Breast epithelium (tissue), 4 donors: ENCODE measurements around the gene MAOA. TPM values are rescaled to one million over a fixed set of nuclear protein-coding genes. Genes with fewer than 3 reads are reported as not detected.
"Not testable (repeated sequence)": the region's sequence is repeated elsewhere in the genome, so short reads cannot be mapped to it uniquely, and the experiment has no call there.

ENCODE experiments used
- DNase-seq, 2 donors: peaks; one replicate each; pipeline ENCODE4 v3.0.0-alpha.2; 2019; ENCODE audit warnings: low spot score in 2 of 2
- H3K27ac ChIP-seq, 2 donors: fragments of 200-600 bp; sonication (generic) in 1 of 2; one replicate each; pipeline ENCODE4 v1.5.1; 2016 to 2019; ENCODE audit warnings: mild to moderate bottlenecking in 1 of 2
- H3K27me3 ChIP-seq, 2 donors: fragments of 200-600 bp; sonication (generic) in 1 of 2; one replicate each; pipeline versions ENCODE4 v1.5.1 to v1.6.0; 2017 to 2019; ENCODE audit warnings: control low read depth in 1 of 2, mild to moderate bottlenecking in 1 of 2
- H3K36me3 ChIP-seq: fragments of 200-600 bp; one replicate; pipeline ENCODE4 v1.5.1; 2019
- H3K4me1 ChIP-seq, 2 donors: fragments of 200-600 bp; sonication (generic); one replicate each; pipeline ENCODE4 v1.5.1; 2016 to 2019; ENCODE audit warnings: control low read depth in 1 of 2
- H3K4me3 ChIP-seq, 3 donors: fragments of 200-600 bp; sonication (generic); 1 replicate in 2 of 3; 2 replicates in 1 of 3; pipeline ENCODE4 v1.5.1; 2016 to 2019; ENCODE audit warnings: mild to moderate bottlenecking in 3 of 3, moderate library complexity in 2 of 3
- H3K9me3 ChIP-seq, 2 donors: fragments of 200-600 bp; sonication (generic) in 1 of 2; one replicate each; pipeline ENCODE4 v1.5.1; 2016 to 2019; ENCODE audit warnings: control low read depth in 1 of 2
- CTCF ChIP-seq, 3 donors: fragments of 450-650 bp; IDR thresholded peaks; one replicate each; pipeline ENCODE4 v1.5.1; 2016 to 2017; ENCODE audit warnings: antibody characterized with exemption in 3 of 3, mild to moderate bottlenecking in 3 of 3, moderate library complexity in 3 of 3
- POLR2A ChIP-seq: fragments of 450-650 bp; IDR thresholded peaks from one replicate; pipeline ENCODE4 v1.6.1; 2016; ENCODE audit warnings: antibody characterized with exemption, mild to moderate bottlenecking, moderate library complexity
- POLR2AphosphoS5 ChIP-seq, 3 donors: sonication (generic); formaldehyde crosslinking; IDR thresholded peaks; one replicate each; pipeline ENCODE4 v1.6.1; 2017; ENCODE audit warnings: antibody characterized with exemption in 3 of 3
- intact Hi-C: fragments of 100-400 bp; cut with DNase I; formaldehyde crosslinking; loops from one replicate; pipeline ENCODE4 v1.15.1; 2023; ENCODE audit warnings: low total_unique reads
- total RNA-seq, 3 donors: library from RNA; depleted of rRNA; stranded (reverse); fragments of >200 nt; gene quantifications; one replicate each; pipeline ENCODE4 v1.1.0, GENCODE V29; 2016

MAOA gene
- total RNA-seq, 3 donors from 2014 or later: 124 to 558 (median 128) TPM

- no peak overlapping the region for H3K4me3 ChIP-seq
- H3K4me1 ChIP-seq: no peaks in the 10 kb centered on the region
- H3K27ac ChIP-seq: no peak overlapping the region
- intact Hi-C loops: no loop called here
- no peaks in the 10 kb centered on the region for H3K36me3 ChIP-seq
- DNase-seq: no peak
- no peaks in the 10 kb centered on the region for H3K9me3 ChIP-seq
- peaks cover 0 to 11% of the 10 kb centered on the region in 2 donors for H3K27me3 ChIP-seq
- TF ChIP-seq CTCF (IDR thresholded peaks at IDR 0.05) (no peak), POLR2AphosphoS5 (IDR thresholded peaks at IDR 0.05) (no peak), POLR2A (no peak)
Observed at GRCh38 chrX:43666311-43666912, 10.3 kb downstream of the MAOA start.

GRCh38 chrX:43675965-43676628 is 20.0 kb downstream of the MAOA start:
- intact Hi-C loops: not testable (repeated sequence)

GRCh38 chrX:43676971-43677572 is 21.0 kb downstream of the MAOA start:
- Histone ChIP-seq H3K4me1 (no peaks in the 10 kb centered on the region), H3K36me3 (no peaks in the 10 kb centered on the region), H3K9me3 (no peaks in the 10 kb centered on the region), H3K27me3 (peaks cover 0 to 13% of the 10 kb centered on the region in 2 donors), H3K27ac (no peak overlapping the region), H3K4me3 (no peak overlapping the region)
- intact Hi-C loops: no loop called here
- TF ChIP-seq POLR2AphosphoS5 (IDR thresholded peaks at IDR 0.05) (no peak), POLR2A (no peak), CTCF (IDR thresholded peaks at IDR 0.05) (no peak)
- DNase-seq: no peak

More at GRCh38 chrX:43675965-43676628, 20.0 kb downstream of the MAOA start:
- DNase-seq, H3K9me3 ChIP-seq, H3K36me3 ChIP-seq, H3K4me3 ChIP-seq, H3K4me1 ChIP-seq, H3K27ac ChIP-seq: not testable (repeated sequence)
- H3K27me3 ChIP-seq: peaks cover 0 to 13% of the 10 kb centered on the region in 2 donors

- Histone ChIP-seq H3K4me3 (no peak overlapping the region), H3K9me3 (no peaks in the 10 kb centered on the region), H3K27ac (no peak overlapping the region), H3K4me1 (no peaks in the 10 kb centered on the region), H3K36me3 (no peaks in the 10 kb centered on the region), H3K27me3 (peaks cover 0 to 13% of the 10 kb centered on the region in 2 donors)
- TF ChIP-seq POLR2A (no peak), CTCF (IDR thresholded peaks at IDR 0.05) (no peak), POLR2AphosphoS5 (IDR thresholded peaks at IDR 0.05) (no peak)
- DNase-seq: no peak
- intact Hi-C loops: no loop called here
Observed at GRCh38 chrX:43677993-43678392, 21.9 kb downstream of the MAOA start.

GRCh38 chrX:43679058-43679457 is 23.0 kb downstream of the MAOA start:
- no peak overlapping the region for H3K27ac ChIP-seq
- no peak overlapping the region for H3K4me3 ChIP-seq
- H3K36me3 ChIP-seq: no peaks in the 10 kb centered on the region
- no peak for DNase-seq
- H3K4me1 ChIP-seq: no peaks in the 10 kb centered on the region
- H3K9me3 ChIP-seq: no peaks in the 10 kb centered on the region
- peaks cover 0 to 20% of the 10 kb centered on the region in 2 donors for H3K27me3 ChIP-seq
- TF ChIP-seq POLR2AphosphoS5 (IDR thresholded peaks at IDR 0.05) (no peak), POLR2A (no peak)
- intact Hi-C loops: no loop called here

GRCh38 chrX:43679778-43680177 is 23.7 kb downstream of the MAOA start:
- Histone ChIP-seq H3K9me3 (no peaks in the 10 kb centered on the region), H3K4me3 (no peak overlapping the region), H3K36me3 (no peaks in the 10 kb centered on the region), H3K27me3 (peaks cover 0 to 25% of the 10 kb centered on the region in 2 donors), H3K4me1 (no peaks in the 10 kb centered on the region), H3K27ac (no peak overlapping the region)
- intact Hi-C loops: no loop called here
- TF ChIP-seq POLR2A: no peak
- no peak for TF ChIP-seq POLR2AphosphoS5 (IDR thresholded peaks at IDR 0.05)
- TF ChIP-seq CTCF (IDR thresholded peaks at IDR 0.05): no peak
- DNase-seq: no peak
